Mammary epithelial cell (primary cell): Measurements from ENCODE around the gene SIM1.

ENCODE experiments used
- EZH2 ChIP-seq: IDR thresholded peaks from 2 replicates; pipeline ENCODE4 v1.6.1; 2012; ENCODE audit warnings: low read length, inconsistent platforms, borderline replicate concordance
- TF ChIP-seq, protein P1 (sequence below), 2 donors: IDR thresholded peaks in 1 of 2; conservative IDR thresholded peaks in 1 of 2; 2 replicates each; pipeline ENCODE4 v1.5.1; 2011 to 2012; ENCODE audit warnings: inconsistent platforms in 2 of 2, low read length in 2 of 2, mild to moderate bottlenecking in 2 of 2, control low read depth in 1 of 2, low read depth in 1 of 2; ENCODE audit not compliant: insufficient read depth in 1 of 2; ENCODE audit errors: extremely low read depth in 1 of 2

DNA sequence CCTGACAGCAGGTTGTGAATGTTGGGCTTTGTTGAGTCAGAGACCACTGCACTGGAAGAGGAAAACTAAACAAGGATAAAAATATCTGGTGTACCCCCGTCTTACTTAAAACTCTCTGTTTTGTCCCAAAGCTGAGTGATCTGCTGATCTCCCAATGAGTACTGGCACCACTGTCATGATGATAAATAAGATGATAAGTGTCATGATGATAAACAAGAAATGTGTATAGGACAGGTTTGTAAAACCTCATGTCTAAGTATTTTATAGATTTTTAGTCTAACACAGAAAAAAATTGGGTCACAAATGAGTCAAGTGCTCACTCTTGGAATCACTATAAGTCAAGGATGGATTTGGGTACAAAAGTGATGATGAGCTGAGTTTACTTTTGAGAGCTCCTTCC is 8.5 kb upstream of the SIM1 start:
- TF ChIP-seq, protein P1, sequence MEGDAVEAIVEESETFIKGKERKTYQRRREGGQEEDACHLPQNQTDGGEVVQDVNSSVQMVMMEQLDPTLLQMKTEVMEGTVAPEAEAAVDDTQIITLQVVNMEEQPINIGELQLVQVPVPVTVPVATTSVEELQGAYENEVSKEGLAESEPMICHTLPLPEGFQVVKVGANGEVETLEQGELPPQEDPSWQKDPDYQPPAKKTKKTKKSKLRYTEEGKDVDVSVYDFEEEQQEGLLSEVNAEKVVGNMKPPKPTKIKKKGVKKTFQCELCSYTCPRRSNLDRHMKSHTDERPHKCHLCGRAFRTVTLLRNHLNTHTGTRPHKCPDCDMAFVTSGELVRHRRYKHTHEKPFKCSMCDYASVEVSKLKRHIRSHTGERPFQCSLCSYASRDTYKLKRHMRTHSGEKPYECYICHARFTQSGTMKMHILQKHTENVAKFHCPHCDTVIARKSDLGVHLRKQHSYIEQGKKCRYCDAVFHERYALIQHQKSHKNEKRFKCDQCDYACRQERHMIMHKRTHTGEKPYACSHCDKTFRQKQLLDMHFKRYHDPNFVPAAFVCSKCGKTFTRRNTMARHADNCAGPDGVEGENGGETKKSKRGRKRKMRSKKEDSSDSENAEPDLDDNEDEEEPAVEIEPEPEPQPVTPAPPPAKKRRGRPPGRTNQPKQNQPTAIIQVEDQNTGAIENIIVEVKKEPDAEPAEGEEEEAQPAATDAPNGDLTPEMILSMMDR (conservative IDR thresholded peaks at IDR 0.05 in 1 of 2, IDR thresholded peaks at IDR 0.05 in 1 of 2; ENCODE audit: extremely low read depth in 1 of 2, insufficient read depth in 1 of 2, low read depth in 1 of 2, low read length in 2 of 2): no peak
- no peak for TF ChIP-seq EZH2
